H1 (cell line): ENCODE measurements around the gene CSTF2. TPM values are rescaled to one million over a fixed set of nuclear protein-coding genes. Genes with fewer than 3 reads are reported as not detected.

Source experiments
- E2F6 ChIP-seq: IDR thresholded peaks from 2 replicates; pipeline ENCODE4 v1.6.1; 2012; ENCODE audit warnings: inconsistent platforms
- JUN ChIP-seq: IDR thresholded peaks from 2 replicates; pipeline ENCODE4 v1.6.1; 2011; ENCODE audit warnings: low read depth, mild to moderate bottlenecking, improper control_type of control experiment, low read length
- SIN3A ChIP-seq, 2 experiments: IDR thresholded peaks in 1 of 2; conservative IDR thresholded peaks in 1 of 2; 2 replicates each; pipeline ENCODE4 v1.6.1; 2011 to 2012; ENCODE audit warnings: low read length in 2 of 2, improper control_type of control experiment in 1 of 2, low read depth in 1 of 2, mild to moderate bottlenecking in 1 of 2
- USF2 ChIP-seq: IDR thresholded peaks from 2 replicates; pipeline ENCODE4 v1.6.1; 2011; ENCODE audit warnings: low read length, improper control_type of control experiment
- polyA plus RNA-seq, 7 experiments: library from polyadenylated mRNA; depleted of rRNA in 3 of 7; stranded (reverse) in 5 of 7; unstranded in 2 of 7; fragments of >200 nt in 5 of 7; fragments of 200-250 nt in 2 of 7; gene quantifications; 1 replicate in 5 of 7; 2 replicates in 1 of 7; 4 replicates in 1 of 7; pipeline versions ENCODE4 v1.2.1 to v1.2.3, GENCODE V29; 2011 to 2013; ENCODE audit warnings: missing spikeins in 2 of 7, mixed read lengths in 2 of 7
- total RNA-seq: library from RNA; stranded (reverse); fragmentation: NEBNext Ultra II Directional; extraction: Animal tissue kit (Norgen Biotek cat#: 25700); gene quantifications from 2 replicates; pipeline ENCODE4 v1.2.1, GENCODE V29; 2021

The CSTF2 gene
- total and polyA plus RNA-seq, 2 of the 8 experiments (the other 6 are each of a cell fraction or from before 2014, with no cell fraction given): 20.7 to 30.9 TPM

GRCh38 chrX:100880368-100880767 lies 60.2 kb downstream of the CSTF2 start (continued):
- no peak for TF ChIP-seq SIN3A (conservative IDR thresholded peaks at IDR 0.05 in 1 of 2, IDR thresholded peaks at IDR 0.05 in 1 of 2; ENCODE audit: low read depth in 1 of 2, low read length in 2 of 2)
- no peak for TF ChIP-seq E2F6
- TF ChIP-seq USF2: no peak
- TF ChIP-seq JUN: no peak
